PC-3 (cell line): Measurements from ENCODE around the gene ENO4. TPM values are rescaled to one million over a fixed set of nuclear protein-coding genes. Genes with fewer than 3 reads are reported as not detected.
A peak's percentile ranks its signal among the peaks of the same experiment; 100 is the strongest.

Source experiments
- ATAC-seq: fragments of 200-7000 bp; cut with Tn5 transposase; 2 replicates; pipeline ENCODE4 v1.9.1; 2020; ENCODE audit warnings: mild to moderate bottlenecking, moderate library complexity
- BruUV-seq: library from RNA; stranded (reverse); fragments of 400-500 nt; replicated peaks from 2 replicates; lab custom pipeline; 2021; lab: Mats Ljungman, UMichigan
- CTCF ChIA-PET: fragments of 300-600 bp; sonication (Branson Sonifier 250); formaldehyde crosslinking; loops from one replicate; lab custom pipeline; 2022; ENCODE audit warnings: antibody characterized with exemption; lab: Charles Lee
- POLR2A ChIA-PET: fragments of 300-600 bp; sonication (Branson Sonifier 250); formaldehyde crosslinking; loops from one replicate; lab custom pipeline; 2022; ENCODE audit warnings: antibody characterized with exemption; ENCODE audit not compliant: unreplicated experiment; lab: Charles Lee
- DNase-seq: peaks from one replicate; pipeline ENCODE4 v3.0.0-alpha.2; 2015
- H2AFZ ChIP-seq: fragments of 300-600 bp; sonication (generic); 2 replicates; pipeline ENCODE4 v1.6.0; 2016; ENCODE audit warnings: antibody characterized with exemption, low read length
- H3F3A ChIP-seq: fragments of 300-600 bp; sonication (generic); one replicate; pipeline ENCODE4 v1.6.0; 2017; ENCODE audit warnings: antibody characterized with exemption, low read length, control low read depth, mild to moderate bottlenecking; ENCODE audit not compliant: unreplicated experiment
- H3K27ac ChIP-seq: fragments of 300-600 bp; sonication (generic); 2 replicates; pipeline ENCODE4 v1.5.1; 2016; ENCODE audit warnings: mild to moderate bottlenecking, low read length
- H3K27me3 ChIP-seq: fragments of 300-600 bp; sonication (generic); 2 replicates; pipeline ENCODE4 v1.6.1; 2016; ENCODE audit warnings: low read length, mixed read lengths
- H3K36me3 ChIP-seq: fragments of 300-600 bp; sonication (generic); 2 replicates; pipeline ENCODE4 v1.6.1; 2016; ENCODE audit warnings: low read depth, mixed run types, low read length, mixed read lengths
- H3K4me1 ChIP-seq: fragments of 300-600 bp; sonication (generic); 2 replicates; pipeline ENCODE4 v1.5.1; 2016; ENCODE audit warnings: low read length; ENCODE audit not compliant: insufficient read depth
- H3K4me2 ChIP-seq: fragments of 300-600 bp; sonication (generic); 2 replicates; pipeline ENCODE4 v1.6.0; 2016; ENCODE audit warnings: low read length
- H3K4me3 ChIP-seq: fragments of 300-600 bp; sonication (generic); 2 replicates; pipeline ENCODE4 v1.5.1; 2016; ENCODE audit warnings: mild to moderate bottlenecking, low read length, mixed read lengths
- H3K79me2 ChIP-seq: fragments of 300-600 bp; sonication (generic); 2 replicates; pipeline ENCODE4 v1.6.1; 2017; ENCODE audit warnings: low read length, mixed read lengths
- H3K9ac ChIP-seq: fragments of 300-600 bp; sonication (generic); 2 replicates; pipeline ENCODE4 v1.6.0; 2016; ENCODE audit warnings: mild to moderate bottlenecking, low read length
- H3K9me2 ChIP-seq: fragments of 300-600 bp; sonication (generic); replicated peaks from 2 replicates; pipeline ENCODE4 v1.6.1; 2016; ENCODE audit warnings: mixed run types, low read length, mixed read lengths
- H3K9me3 ChIP-seq: fragments of 300-600 bp; sonication (generic); 2 replicates; pipeline ENCODE4 v1.6.1; 2016; ENCODE audit warnings: low read length, mixed read lengths
- H4K20me1 ChIP-seq: fragments of 300-600 bp; sonication (generic); 2 replicates; pipeline ENCODE4 v1.6.1; 2016; ENCODE audit warnings: low read length, mixed read lengths
- CTCF ChIP-seq: fragments of 300-600 bp; sonication (generic); conservative IDR thresholded peaks from 2 replicates; pipeline ENCODE4 v1.5.1; 2017; ENCODE audit warnings: antibody characterized with exemption, low read depth, mild to moderate bottlenecking, low read length
- EZH2 ChIP-seq: fragments of 300-600 bp; sonication (generic); IDR thresholded peaks from one replicate; pipeline ENCODE4 v1.6.1; 2017; ENCODE audit warnings: antibody characterized with exemption, mild to moderate bottlenecking, low read length; ENCODE audit not compliant: unreplicated experiment
- EZH2phosphoT487 ChIP-seq: fragments of 300-600 bp; sonication (generic); IDR thresholded peaks from 2 replicates; pipeline ENCODE4 v1.6.1; 2018; ENCODE audit warnings: mild to moderate bottlenecking, antibody characterized with exemption, low read length, borderline replicate concordance
- intact Hi-C: fragments of 100-400 bp; cut with micrococcal nuclease; formaldehyde crosslinking; loops from 2 replicates; pipeline ENCODE4 v1.9.0; 2023
- total RNA-seq: library from RNA; depleted of rRNA; stranded (reverse); fragments of >200 nt; gene quantifications from 2 replicates; pipeline ENCODE4 v1.2.3, GENCODE V29; 2014

Gene ENO4
- total RNA-seq, 1 experiment from 2014 or later = not detected

GRCh38 chr10:116882639-116883038, 33.3 kb downstream of the ENO4 start:
- Histone ChIP-seq H3K27me3 (no peaks in the 10 kb centered on the region), H3K36me3 (no peaks in the 10 kb centered on the region; the same call in 1 of the 2 replicates), H4K20me1 (no peaks in the 10 kb centered on the region), H3K9me2 (no peaks in the 10 kb centered on the region), H2AFZ (no peak overlapping the region), H3K27ac (no peak overlapping the region), H3K9me3 (no peaks in the 10 kb centered on the region), H3K4me2 (no peak overlapping the region), H3K79me2 (no peaks in the 10 kb centered on the region), H3K4me3 (no peak overlapping the region), H3K9ac (no peak overlapping the region), H3K4me1 (peaks cover 4% of the 10 kb centered on the region), H3F3A (no peaks in the 10 kb centered on the region)
- ATAC-seq (no peak), DNase-seq (no peak)
- no TSS peak for BruUV-seq
- TF ChIP-seq CTCF (no peak), EZH2 (no peak), EZH2phosphoT487 (no peak)
- intact Hi-C loops = no loop called here
- POLR2A ChIA-PET = no interaction called here
- CTCF ChIA-PET = no interaction called here

GRCh38 chr10:116886772-116887171, 37.5 kb downstream of the ENO4 start:
- H3K9ac ChIP-seq = no peak overlapping the region
- no peak overlapping the region for H2AFZ ChIP-seq
- H3K4me1 ChIP-seq = peaks cover 44% of the 10 kb centered on the region
- no peaks in the 10 kb centered on the region; the same call in 1 of the 2 replicates for H3K36me3 ChIP-seq
- no peak overlapping the region for H3K27ac ChIP-seq
- H3K27me3 ChIP-seq = no peaks in the 10 kb centered on the region
- no peaks in the 10 kb centered on the region for H3K79me2 ChIP-seq
- H3K4me2 ChIP-seq = no peak overlapping the region
- H3F3A ChIP-seq = no peaks in the 10 kb centered on the region
- H3K9me3 ChIP-seq = no peaks in the 10 kb centered on the region
- ChIA-PET CTCF (no interaction called here), POLR2A (no interaction called here)
- no peaks in the 10 kb centered on the region for H4K20me1 ChIP-seq
- BruUV-seq = no TSS peak
- no peak overlapping the region for H3K4me3 ChIP-seq
- no peak for DNase-seq
- H3K9me2 ChIP-seq = no peaks in the 10 kb centered on the region
- TF ChIP-seq EZH2phosphoT487 = no peak
- no peak for TF ChIP-seq CTCF
- TF ChIP-seq EZH2 = no peak
- intact Hi-C loops = no loop called here
- no peak for ATAC-seq

DNA sequence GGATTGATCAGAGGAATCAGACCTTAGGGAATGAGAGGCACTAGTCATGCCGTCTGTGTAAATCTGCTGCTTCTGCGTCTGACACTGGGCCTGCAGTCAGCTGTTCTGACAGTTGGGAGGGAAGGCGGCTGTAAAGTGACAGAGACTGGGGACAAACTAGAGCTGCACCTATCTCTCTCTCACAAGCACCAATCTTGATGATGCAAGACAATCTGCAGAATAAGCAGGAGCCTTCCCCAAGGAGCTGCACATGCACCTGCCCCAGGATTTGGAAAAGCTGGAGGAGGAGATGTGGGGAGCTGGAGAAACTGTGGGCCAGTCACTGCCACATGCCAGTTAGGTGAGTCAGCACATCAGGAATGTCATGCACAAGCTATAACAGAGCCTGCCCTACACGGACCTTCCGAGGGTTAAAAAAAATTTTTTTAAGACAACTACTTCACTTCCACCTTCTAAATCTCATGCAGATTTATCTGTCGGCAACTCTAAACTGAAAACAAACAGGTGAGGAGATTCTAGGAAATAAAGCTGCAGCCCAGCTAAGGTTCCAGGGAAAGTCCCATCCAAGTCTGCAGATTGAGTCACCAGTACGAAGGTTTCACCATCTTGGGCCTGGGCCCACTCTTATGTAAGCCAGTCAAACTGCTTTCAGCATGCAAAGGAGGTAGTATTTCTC, 39.2 kb downstream of the ENO4 start:
- ATAC-seq (peak; percentile 83), DNase-seq (peak; percentile 82)
- Histone ChIP-seq H3K4me3 (no peak overlapping the region), H3K79me2 (no peaks in the 10 kb centered on the region), H4K20me1 (no peaks in the 10 kb centered on the region), H3K27ac (peak overlapping the region; percentile 80), H3F3A (no peaks in the 10 kb centered on the region), H3K36me3 (no peaks in the 10 kb centered on the region; the same call in 1 of the 2 replicates), H3K4me2 (peak overlapping the region; percentile 74), H3K4me1 (peaks cover 62% of the 10 kb centered on the region), H2AFZ (no peak overlapping the region), H3K27me3 (no peaks in the 10 kb centered on the region), H3K9ac (no peak overlapping the region), H3K9me2 (no peaks in the 10 kb centered on the region), H3K9me3 (no peaks in the 10 kb centered on the region)
- intact Hi-C loops = loop anchor here (2.0 kb wide), 1 partner anchor 118 kb away; no protein-coding TSS in a partner anchor
- ChIA-PET CTCF (no interaction called here), POLR2A (interaction anchor here (0.6 kb wide), 2 partner anchors 204 to 223 kb away, joined by 3 to 4 read pairs; no protein-coding TSS in a partner anchor)
- TF ChIP-seq CTCF (no peak), EZH2 (no peak)
- no TSS peak for BruUV-seq
